Upper lobe of left lung (tissue), 6 donors: ENCODE data around the gene SRL. TPM values are rescaled to one million over a fixed set of nuclear protein-coding genes. Genes with fewer than 3 reads are reported as not detected.

ENCODE experiments used
- ATAC-seq, 2 donors: fragments of 200-7000 bp; cut with Tn5 transposase; one replicate each; pipeline ENCODE4 v1.9.1; 2022; ENCODE audit warnings: mild to moderate bottlenecking in 2 of 2, moderate library complexity in 2 of 2; ENCODE audit not compliant: low FRiP score in 2 of 2
- DNase-seq, 2 donors: peaks; one replicate each; pipeline ENCODE4 v3.0.0-alpha.2; 2019 to 2020
- H3K27ac ChIP-seq, 4 donors: fragments of 200-600 bp; sonication (generic); one replicate each; pipeline ENCODE4 v1.5.1; 2016 to 2019
- H3K27me3 ChIP-seq, 4 donors: fragments of 200-600 bp; sonication (generic); one replicate each; pipeline ENCODE4 v1.5.1; 2017 to 2019
- H3K36me3 ChIP-seq, 4 donors: fragments of 200-600 bp; sonication (generic); one replicate each; pipeline ENCODE4 v1.5.1; 2016 to 2019
- H3K4me1 ChIP-seq, 4 donors: fragments of 200-600 bp; sonication (generic); one replicate each; pipeline ENCODE4 v1.5.1; 2018 to 2019
- H3K4me3 ChIP-seq, 4 donors: fragments of 200-600 bp; sonication (generic); one replicate each; pipeline ENCODE4 v1.5.1; 2017 to 2019; ENCODE audit warnings: mild to moderate bottlenecking in 2 of 4, moderate library complexity in 1 of 4
- H3K9me3 ChIP-seq, 4 donors: fragments of 200-600 bp; sonication (generic); one replicate each; pipeline ENCODE4 v1.5.1; 2018 to 2019
- CTCF ChIP-seq, 6 experiments: fragments of 450-650 bp in 4 of 6; fragments of 200-600 bp in 2 of 6; sonication (generic) in 2 of 6; IDR thresholded peaks; one replicate each; pipeline ENCODE4 v1.5.1; 2016 to 2019; ENCODE audit warnings: antibody characterized with exemption in 6 of 6
- EP300 ChIP-seq, 4 donors: sonication (generic); formaldehyde crosslinking; IDR thresholded peaks; one replicate each; pipeline ENCODE4 v1.5.1; 2017; ENCODE audit warnings: antibody characterized with exemption in 4 of 4, control low read depth in 2 of 4
- POLR2A ChIP-seq, 4 donors: fragments of 450-650 bp; IDR thresholded peaks; one replicate each; pipeline ENCODE4 v1.5.1; 2016 to 2017; ENCODE audit warnings: antibody characterized with exemption in 4 of 4, mild to moderate bottlenecking in 2 of 4
- POLR2AphosphoS5 ChIP-seq, 2 donors: sonication (generic); formaldehyde crosslinking; IDR thresholded peaks; one replicate each; pipeline ENCODE4 v1.5.1; 2017; ENCODE audit warnings: antibody characterized with exemption in 2 of 2
- WGBS, 2 donors: methylation state at CpG; one replicate each; pipeline ENCODE4 v1.1.5; 2017 to 2018; 5-methylcytosine and 5-hydroxymethylcytosine counted together
- total RNA-seq, 6 donors: library from RNA; depleted of rRNA in 4 of 6; stranded (reverse); fragments of >200 nt in 4 of 6; gene quantifications; one replicate each; pipeline versions ENCODE4 v1.1.0 to v1.2.1, GENCODE V29; 2016 to 2021
- donor health status: DM: no; HTN: no; CAD: no; lungs with moderate emphysema.
- donor health status: DM: no; HTN: yes; CAD: no; lungs with severe emphysema.

SRL gene
- total RNA-seq, 6 donors from 2014 or later = 0.30 to 1.1 (median 0.46) TPM; not detected in 3

DNA sequence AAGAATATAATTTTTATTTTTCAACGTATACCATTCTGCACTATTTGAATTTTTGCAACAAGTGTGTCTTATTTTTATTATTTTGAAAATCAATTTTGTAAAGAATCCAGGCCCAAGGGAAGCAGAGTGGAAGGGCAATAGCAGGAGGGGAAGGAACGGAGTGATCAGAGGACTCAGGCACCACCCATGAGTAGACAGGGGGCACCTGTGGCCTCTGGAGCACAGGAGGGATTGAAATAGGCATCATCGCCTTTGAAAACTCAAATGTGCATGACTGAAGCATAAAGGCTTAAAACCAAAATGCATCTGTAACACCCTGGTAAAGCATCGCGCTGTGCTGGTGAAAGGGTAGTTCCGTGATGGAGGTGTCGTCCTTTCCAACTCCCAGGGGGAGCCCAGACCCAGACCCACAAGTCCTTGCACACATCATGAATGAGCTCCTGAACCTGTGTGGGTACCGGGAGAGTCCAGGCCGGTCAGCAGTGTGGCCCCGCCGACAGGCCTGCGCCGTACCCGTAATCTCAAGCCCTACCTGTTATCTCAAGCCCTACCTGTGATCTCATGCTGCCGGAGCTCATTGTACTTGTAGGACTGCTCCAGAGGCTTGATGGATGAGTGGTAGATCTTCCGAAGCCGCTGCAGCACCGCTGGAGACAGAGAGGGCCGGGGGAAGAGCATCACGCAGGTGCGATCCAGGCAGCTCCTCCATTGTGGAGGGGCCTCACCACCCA, 39.1 kb downstream of the SRL start:
- peak in 1 of 2 donors; percentile 36 for DNase-seq
- Histone ChIP-seq H3K36me3 (no peaks in the 10 kb centered on the region), H3K4me3 (no peak overlapping the region), H3K9me3 (no peaks in the 10 kb centered on the region), H3K27ac (no peak overlapping the region), H3K4me1 (peaks cover 3 to 7% (median 4%) of the 10 kb centered on the region in 4 donors), H3K27me3 (no peaks in the 10 kb centered on the region)
- 92 to 96% methylated on average over 11 to 21 of the region's 21 CpGs for WGBS, 2 donors
- ATAC-seq = no peak
- TF ChIP-seq EP300 (IDR thresholded peaks at IDR 0.05) (no peak), POLR2A (IDR thresholded peaks at IDR 0.05) (no peak), CTCF (IDR thresholded peaks at IDR 0.05) (no peak), POLR2AphosphoS5 (IDR thresholded peaks at IDR 0.05) (no peak)

GRCh38 chr16:4200781-4201137, 41.1 kb downstream of the SRL start:
- H3K9me3 ChIP-seq = no peaks in the 10 kb centered on the region
- 93 to 100% methylated on average over 1 of the region's 1 CpG for WGBS, 2 donors
- ATAC-seq (no peak), DNase-seq (no peak)
- no peaks in the 10 kb centered on the region for H3K36me3 ChIP-seq
- H3K4me1 ChIP-seq = peaks cover 3 to 7% (median 4%) of the 10 kb centered on the region in 4 donors
- H3K27ac ChIP-seq = no peak overlapping the region
- no peak overlapping the region for H3K4me3 ChIP-seq
- no peaks in the 10 kb centered on the region for H3K27me3 ChIP-seq
- TF ChIP-seq POLR2A (IDR thresholded peaks at IDR 0.05) (no peak), POLR2AphosphoS5 (IDR thresholded peaks at IDR 0.05) (no peak)

- H3K36me3 ChIP-seq = no peaks in the 10 kb centered on the region
- ATAC-seq (peak; percentile 81 to 88), DNase-seq (peak in 1 of 2 donors; percentile 79)
- H3K27me3 ChIP-seq = no peaks in the 10 kb centered on the region
- H3K4me1 ChIP-seq = peaks cover 3 to 7% (median 4%) of the 10 kb centered on the region in 4 donors
- H3K4me3 ChIP-seq = no peak overlapping the region
- TF ChIP-seq POLR2A (IDR thresholded peaks at IDR 0.05) (no peak), CTCF (IDR thresholded peaks at IDR 0.05) (peak; percentile 59 to 82 (median 72))
- WGBS, 2 donors = 32 to 38% methylated on average over 13 to 15 of the region's 15 CpGs
- H3K27ac ChIP-seq = no peak overlapping the region
- no peaks in the 10 kb centered on the region for H3K9me3 ChIP-seq
These were observed 41.7 kb downstream of the SRL start for GRCh38 chr16:4200000-4200780.

DNA sequence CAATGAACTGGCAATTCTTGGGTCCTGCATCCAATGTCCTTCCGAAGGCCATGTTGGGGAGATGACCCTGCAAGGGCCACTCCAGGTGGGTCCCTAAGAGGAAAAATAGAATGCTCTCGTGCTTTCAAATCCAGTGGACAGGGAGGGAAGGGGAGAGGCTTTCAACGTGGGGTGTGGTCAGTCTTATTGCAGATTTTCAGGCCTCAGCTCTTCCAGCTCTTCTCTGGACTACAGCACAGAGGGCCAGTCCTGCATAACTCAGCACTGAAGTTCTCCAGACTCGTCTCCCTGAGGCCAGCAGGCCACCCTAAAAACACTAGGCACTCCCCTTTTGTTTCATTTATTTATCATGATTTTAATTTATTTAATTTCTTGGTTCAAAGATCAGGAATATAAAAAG, 43.1 kb downstream of the SRL start:
- TF ChIP-seq POLR2AphosphoS5 (IDR thresholded peaks at IDR 0.05) = no peak
- TF ChIP-seq CTCF (IDR thresholded peaks at IDR 0.05) = no peak
- no peak for TF ChIP-seq POLR2A (IDR thresholded peaks at IDR 0.05)
- no peak for TF ChIP-seq EP300 (IDR thresholded peaks at IDR 0.05)
- no peak overlapping the region for H3K27ac ChIP-seq
- H3K36me3 ChIP-seq = no peaks in the 10 kb centered on the region
- DNase-seq (no peak), ATAC-seq (no peak)
- H3K9me3 ChIP-seq = no peaks in the 10 kb centered on the region
- peaks cover 3 to 12% (median 4%) of the 10 kb centered on the region in 4 donors for H3K4me1 ChIP-seq
- WGBS, 2 donors = 76 to 84% methylated on average over 3 to 4 of the region's 4 CpGs
- H3K4me3 ChIP-seq = no peak overlapping the region
- H3K27me3 ChIP-seq = no peaks in the 10 kb centered on the region

DNA sequence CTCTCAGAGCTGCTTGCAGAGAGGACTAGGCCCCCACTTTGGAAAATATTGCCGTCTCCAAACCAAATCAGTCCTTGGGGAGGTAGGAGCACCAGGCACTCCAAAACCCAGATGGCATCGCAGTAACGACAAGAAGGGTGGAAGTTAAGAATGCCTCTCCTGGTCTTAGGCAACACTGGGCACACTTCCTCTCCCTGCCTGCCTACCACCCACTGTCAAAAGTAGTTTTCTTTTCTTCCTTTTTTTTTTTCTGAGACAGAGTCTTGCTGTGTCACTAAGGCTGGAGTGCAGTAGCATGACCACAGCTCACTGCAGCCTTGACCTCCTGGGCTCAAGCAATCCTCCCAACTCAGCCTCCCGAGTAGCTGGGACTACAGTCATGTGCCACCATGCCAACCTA, 47.2 kb downstream of the SRL start:
- peaks cover 0 to 4% (median 0%) of the 10 kb centered on the region in 4 donors for H3K4me1 ChIP-seq
- peak in 1 of 2 donors; percentile 58 for DNase-seq
- H3K9me3 ChIP-seq = no peaks in the 10 kb centered on the region
- H3K4me3 ChIP-seq = no peak overlapping the region
- H3K27me3 ChIP-seq = no peaks in the 10 kb centered on the region
- peak; percentile 72 to 76 for ATAC-seq
- no peaks in the 10 kb centered on the region for H3K36me3 ChIP-seq
- no peak overlapping the region for H3K27ac ChIP-seq
- WGBS, 2 donors = 55 to 67% methylated on average over 4 of the region's 4 CpGs
- TF ChIP-seq POLR2AphosphoS5 (IDR thresholded peaks at IDR 0.05) (no peak), CTCF (IDR thresholded peaks at IDR 0.05) (no peak), POLR2A (IDR thresholded peaks at IDR 0.05) (no peak), EP300 (IDR thresholded peaks at IDR 0.05) (no peak)
